HepG2 (cell line): ENCODE data around the gene FIBIN.

ENCODE experiments used
- ARID2 ChIP-seq: sonication (generic); formaldehyde crosslinking; IDR thresholded peaks from 2 replicates; pipeline ENCODE4 v1.8.1; 2022; ENCODE audit warnings: mild to moderate bottlenecking, missing genetic modification reagents, borderline replicate concordance
- BCL6 ChIP-seq: IDR thresholded peaks from 2 replicates; pipeline ENCODE4 v1.6.1; 2016; ENCODE audit warnings: missing genetic modification reagents, missing compliant biosample characterization
- RFX1 ChIP-seq: fragments of 450-650 bp; IDR thresholded peaks from 2 replicates; pipeline ENCODE4 v1.6.1; 2017
- ZBTB1 ChIP-seq: sonication (generic); formaldehyde crosslinking; IDR thresholded peaks from 2 replicates; pipeline ENCODE4 v1.4.0; 2020; ENCODE audit warnings: missing genetic modification reagents, borderline replicate concordance
- TF ChIP-seq, protein P1 (sequence below): sonication (generic); formaldehyde crosslinking; IDR thresholded peaks from 2 replicates; pipeline ENCODE4 v1.8.1; 2023; ENCODE audit warnings: mild to moderate bottlenecking, moderate library complexity, missing genetic modification reagents

DNA sequence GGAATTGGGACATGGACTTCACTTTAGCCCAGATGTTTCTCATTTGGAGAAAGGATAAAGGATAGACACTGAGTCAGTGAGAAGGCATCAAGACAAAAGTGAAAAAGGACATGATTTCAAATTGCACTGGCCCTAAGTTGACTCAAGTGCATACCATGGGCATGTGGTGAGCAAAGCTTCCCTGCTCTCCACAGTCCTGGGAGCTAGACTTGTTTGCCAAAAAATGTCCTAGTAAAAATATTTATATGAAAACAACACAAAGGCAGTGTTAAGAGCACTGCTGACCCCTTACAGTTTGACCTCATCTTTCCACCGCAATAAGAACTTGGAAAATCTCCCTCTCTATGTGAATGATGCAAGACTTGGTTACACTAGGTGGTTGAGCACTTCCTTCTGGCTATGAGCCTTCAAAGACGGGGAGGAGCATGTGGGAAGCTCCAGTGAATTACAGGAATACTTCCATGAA lies 46.5 kb upstream of the FIBIN start:
- no peak for TF ChIP-seq ZBTB1 (CRISPR knock-in tag)
- no peak for TF ChIP-seq ARID2 (CRISPR knock-in tag)
- TF ChIP-seq, protein P1, sequence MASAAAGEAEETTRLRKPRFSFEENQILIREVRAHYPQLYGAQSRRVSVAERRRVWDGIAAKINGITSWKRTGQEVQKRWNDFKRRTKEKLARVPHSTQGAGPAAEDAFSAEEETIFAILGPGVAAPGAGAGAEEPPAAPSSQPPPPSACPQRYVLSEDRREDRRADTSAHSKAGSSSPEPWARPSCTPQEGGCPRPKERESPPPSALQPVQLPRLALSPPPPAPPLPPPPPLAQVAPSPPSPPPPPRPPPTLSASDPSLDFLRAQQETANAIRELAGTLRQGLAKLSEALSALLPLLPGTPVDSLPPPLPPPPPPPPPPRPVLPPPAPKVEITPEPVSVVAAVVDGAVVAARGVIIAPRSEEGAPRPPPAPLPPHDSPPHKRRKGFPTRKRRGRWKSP (CRISPR knock-in tag), result no peak
- TF ChIP-seq RFX1, result no peak
- TF ChIP-seq BCL6, result no peak
